KMS-11 (cell line): ENCODE results near the gene NUPR1.

ENCODE experiments used
- H2AFZ ChIP-seq: fragments of 200-600 bp; sonication (generic); 2 replicates; pipeline ENCODE4 v1.6.1; 2016; ENCODE audit warnings: antibody characterized with exemption, mixed run types, low read depth
- H3K27ac ChIP-seq: fragments of 200-600 bp; sonication (generic); 2 replicates; pipeline ENCODE4 v1.6.1; 2016; ENCODE audit warnings: mild to moderate bottlenecking, mixed run types
- H3K27me3 ChIP-seq: fragments of 200-600 bp; sonication (generic); 2 replicates; pipeline ENCODE4 v1.6.1; 2017; ENCODE audit warnings: mild to moderate bottlenecking, low read depth, mixed run types, moderate library complexity; ENCODE audit not compliant: insufficient read depth
- H3K36me3 ChIP-seq: fragments of 200-600 bp; sonication (generic); 2 replicates; pipeline ENCODE4 v1.6.1; 2017; ENCODE audit warnings: mild to moderate bottlenecking, mixed run types; ENCODE audit not compliant: insufficient read depth
- H3K4me1 ChIP-seq: fragments of 200-600 bp; sonication (generic); 2 replicates; pipeline ENCODE4 v1.6.1; 2016; ENCODE audit warnings: mild to moderate bottlenecking, low read depth, mixed run types; ENCODE audit not compliant: poor library complexity, severe bottlenecking
- H3K4me2 ChIP-seq: fragments of 200-600 bp; sonication (generic); 2 replicates; pipeline ENCODE4 v1.7.0; 2016; ENCODE audit warnings: mild to moderate bottlenecking, mixed run types
- H3K4me3 ChIP-seq: fragments of 200-600 bp; sonication (generic); IDR thresholded peaks from 2 replicates; pipeline ENCODE4 v1.6.1; 2017; ENCODE audit warnings: low read depth, low read length, mixed read lengths; ENCODE audit not compliant: insufficient read depth
- H3K79me2 ChIP-seq: fragments of 200-600 bp; sonication (generic); 2 replicates; pipeline ENCODE4 v1.6.1; 2016; ENCODE audit warnings: low read depth, mixed run types; ENCODE audit not compliant: insufficient read depth
- H3K9ac ChIP-seq: fragments of 200-600 bp; sonication (generic); 2 replicates; pipeline ENCODE4 v1.6.1; 2016; ENCODE audit warnings: mild to moderate bottlenecking, mixed run types
- H4K20me1 ChIP-seq: fragments of 200-600 bp; sonication (generic); 2 replicates; pipeline ENCODE4 v1.6.1; 2016; ENCODE audit warnings: mild to moderate bottlenecking, mixed run types; ENCODE audit not compliant: insufficient read depth
- CTCF ChIP-seq: fragments of 200-600 bp; sonication (generic); conservative IDR thresholded peaks from 2 replicates; pipeline ENCODE4 v1.6.1; 2017; ENCODE audit warnings: low read depth, mild to moderate bottlenecking, antibody characterized with exemption, low read length, moderate library complexity, mixed read lengths

NUPR1 gene

GRCh38 chr16:28497861-28498599, 40.7 kb downstream of the NUPR1 start:
- H3K79me2 ChIP-seq = no peaks in the 10 kb centered on the region
- no peak overlapping the region for H3K27ac ChIP-seq
- H2AFZ ChIP-seq = no peak overlapping the region
- TF ChIP-seq CTCF = no peak
- no peak overlapping the region for H3K9ac ChIP-seq
- peaks cover 6% of the 10 kb centered on the region for H3K27me3 ChIP-seq
- no peaks in the 10 kb centered on the region for H3K36me3 ChIP-seq
- no peak overlapping the region for H3K4me2 ChIP-seq
- no peak overlapping the region for H3K4me3 ChIP-seq
- H3K4me1 ChIP-seq = peaks cover 17% of the 10 kb centered on the region
- H4K20me1 ChIP-seq = no peaks in the 10 kb centered on the region

- no peak overlapping the region for H3K27ac ChIP-seq
- H3K9ac ChIP-seq = no peak overlapping the region
- peaks cover 24% of the 10 kb centered on the region for H3K4me1 ChIP-seq
- no peaks in the 10 kb centered on the region for H4K20me1 ChIP-seq
- H3K4me2 ChIP-seq = no peak overlapping the region
- no peaks in the 10 kb centered on the region for H3K79me2 ChIP-seq
- H3K36me3 ChIP-seq = no peaks in the 10 kb centered on the region
- H2AFZ ChIP-seq = no peak overlapping the region
- no peak for TF ChIP-seq CTCF
- peaks cover 6% of the 10 kb centered on the region for H3K27me3 ChIP-seq
- H3K4me3 ChIP-seq = no peak overlapping the region
Observed at GRCh38 chr16:28497386-28497785, 41.4 kb downstream of the NUPR1 start.

GRCh38 chr16:28496844-28497243, 41.9 kb downstream of the NUPR1 start:
- Histone ChIP-seq H3K27ac (no peak overlapping the region), H3K36me3 (no peaks in the 10 kb centered on the region), H3K4me3 (no peak overlapping the region), H3K4me1 (peaks cover 26% of the 10 kb centered on the region), H3K79me2 (no peaks in the 10 kb centered on the region), H3K9ac (no peak overlapping the region), H4K20me1 (no peaks in the 10 kb centered on the region), H3K27me3 (peaks cover 6% of the 10 kb centered on the region), H2AFZ (no peak overlapping the region), H3K4me2 (no peak overlapping the region)
- no peak for TF ChIP-seq CTCF

- peaks cover 28% of the 10 kb centered on the region for H3K4me1 ChIP-seq
- no peak overlapping the region for H3K9ac ChIP-seq
- TF ChIP-seq CTCF = no peak
- H3K79me2 ChIP-seq = 0 out of 2 replicates have a peak, but pooled peaks cover 6% of the 10 kb centered on the region
- H3K27ac ChIP-seq = no peak overlapping the region
- H3K4me2 ChIP-seq = no peak overlapping the region
- no peaks in the 10 kb centered on the region for H4K20me1 ChIP-seq
- no peak overlapping the region for H3K4me3 ChIP-seq
- H3K27me3 ChIP-seq = peaks cover 6% of the 10 kb centered on the region
- H2AFZ ChIP-seq = no peak overlapping the region
- H3K36me3 ChIP-seq = no peaks in the 10 kb centered on the region
Observed at GRCh38 chr16:28495795-28496749, 42.7 kb downstream of the NUPR1 start.
